Lower lobe of right lung (tissue), 2 donors: ENCODE measurements around the gene APOBEC3H. TPM values are rescaled to one million over a fixed set of nuclear protein-coding genes. Genes with fewer than 3 reads are reported as not detected.

Source experiments
- ATAC-seq, 2 donors: fragments of 200-7000 bp; cut with Tn5 transposase; one replicate each; pipeline ENCODE4 v1.9.1; 2020 to 2022; ENCODE audit warnings: mild to moderate bottlenecking in 2 of 2, moderate library complexity in 2 of 2
- DNase-seq: peaks from one replicate; pipeline ENCODE4 v3.0.0-alpha.2; 2020
- H3K27ac ChIP-seq: fragments of 200-600 bp; one replicate; pipeline ENCODE4 v1.8.0; 2022
- H3K27me3 ChIP-seq: fragments of 200-600 bp; one replicate; pipeline ENCODE4 v1.8.0; 2022; ENCODE audit warnings: low read depth
- H3K36me3 ChIP-seq: fragments of 200-600 bp; one replicate; pipeline ENCODE4 v1.8.0; 2022; ENCODE audit warnings: mild to moderate bottlenecking
- H3K4me1 ChIP-seq: fragments of 200-600 bp; one replicate; pipeline ENCODE4 v1.8.0; 2022
- H3K4me3 ChIP-seq: fragments of 200-600 bp; one replicate; pipeline ENCODE4 v1.8.0; 2022; ENCODE audit warnings: mild to moderate bottlenecking
- H3K9me3 ChIP-seq: fragments of 200-600 bp; one replicate; pipeline ENCODE4 v1.8.0; 2022
- intact Hi-C: fragments of 100-400 bp; cut with DNase I; formaldehyde crosslinking; loops from one replicate; pipeline ENCODE4 v1.11.0; 2022
- total RNA-seq: library from RNA; stranded (reverse); fragmentation: NEBNext Ultra II Directional; extraction: Animal tissue kit (Norgen Biotek cat#: 25700); gene quantifications from one replicate; pipeline ENCODE4 v1.2.1, GENCODE V29; 2021
- TF ChIP-seq, protein P1 (sequence below): fragments of 200-600 bp; IDR thresholded peaks from one replicate; pipeline ENCODE4 v1.8.0; 2022; ENCODE audit warnings: antibody characterized with exemption, mild to moderate bottlenecking
- donor health status: DM: no; HTN: yes; CAD: no; lungs with severe emphysema.

Gene APOBEC3H
- total RNA-seq, 1 donor from 2014 or later = 1.9 TPM

DNA sequence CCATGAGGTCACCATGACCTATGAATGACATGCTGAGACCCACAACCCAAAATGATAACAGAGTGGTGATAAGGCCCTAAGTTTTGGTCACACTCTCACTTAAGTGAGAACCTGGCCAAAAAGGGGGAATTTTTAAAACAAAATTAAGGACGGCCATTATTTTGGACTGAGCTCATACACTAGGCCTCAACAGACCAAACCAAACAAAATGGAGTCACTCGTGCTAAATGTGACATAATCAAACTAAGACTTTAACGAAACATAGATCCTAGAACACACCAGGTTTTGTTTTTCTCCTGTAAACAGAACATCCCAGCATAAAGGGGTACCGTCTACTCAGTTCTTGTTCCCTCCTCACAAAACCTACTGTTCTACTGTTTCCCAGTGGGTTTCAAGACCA lies 11.4 kb downstream of the APOBEC3H start:
- no peak for DNase-seq
- intact Hi-C loops = no loop called here
- H3K4me1 ChIP-seq = no peaks in the 10 kb centered on the region
- no peaks in the 10 kb centered on the region for H3K9me3 ChIP-seq
- TF ChIP-seq, protein P1, sequence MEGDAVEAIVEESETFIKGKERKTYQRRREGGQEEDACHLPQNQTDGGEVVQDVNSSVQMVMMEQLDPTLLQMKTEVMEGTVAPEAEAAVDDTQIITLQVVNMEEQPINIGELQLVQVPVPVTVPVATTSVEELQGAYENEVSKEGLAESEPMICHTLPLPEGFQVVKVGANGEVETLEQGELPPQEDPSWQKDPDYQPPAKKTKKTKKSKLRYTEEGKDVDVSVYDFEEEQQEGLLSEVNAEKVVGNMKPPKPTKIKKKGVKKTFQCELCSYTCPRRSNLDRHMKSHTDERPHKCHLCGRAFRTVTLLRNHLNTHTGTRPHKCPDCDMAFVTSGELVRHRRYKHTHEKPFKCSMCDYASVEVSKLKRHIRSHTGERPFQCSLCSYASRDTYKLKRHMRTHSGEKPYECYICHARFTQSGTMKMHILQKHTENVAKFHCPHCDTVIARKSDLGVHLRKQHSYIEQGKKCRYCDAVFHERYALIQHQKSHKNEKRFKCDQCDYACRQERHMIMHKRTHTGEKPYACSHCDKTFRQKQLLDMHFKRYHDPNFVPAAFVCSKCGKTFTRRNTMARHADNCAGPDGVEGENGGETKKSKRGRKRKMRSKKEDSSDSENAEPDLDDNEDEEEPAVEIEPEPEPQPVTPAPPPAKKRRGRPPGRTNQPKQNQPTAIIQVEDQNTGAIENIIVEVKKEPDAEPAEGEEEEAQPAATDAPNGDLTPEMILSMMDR = no peak
- H3K27ac ChIP-seq = no peak overlapping the region
- peaks cover 14% of the 10 kb centered on the region for H3K27me3 ChIP-seq
- no peaks in the 10 kb centered on the region for H3K36me3 ChIP-seq
- no peak for ATAC-seq
- no peak overlapping the region for H3K4me3 ChIP-seq

DNA sequence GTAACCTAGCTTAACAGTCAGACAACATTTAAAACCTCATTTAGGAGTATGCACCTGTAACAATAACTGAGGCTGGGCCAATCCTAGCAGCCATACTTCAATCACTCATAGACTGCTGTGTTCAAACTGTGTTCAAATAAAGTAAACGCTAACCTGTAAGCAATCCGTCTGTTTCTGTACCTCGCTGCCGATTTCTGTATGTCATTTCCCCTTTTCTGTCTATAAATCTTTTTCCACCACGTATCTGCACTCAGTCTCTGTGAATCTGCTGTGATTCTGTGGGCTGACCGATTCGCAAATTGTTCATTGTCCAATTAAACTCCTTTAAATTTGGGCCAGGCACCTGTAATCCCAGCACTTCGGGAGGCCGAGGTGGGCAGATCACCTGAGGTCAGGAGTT lies 12.3 kb downstream of the APOBEC3H start:
- intact Hi-C loops = no loop called here
- DNase-seq = no peak
- ATAC-seq = no peak

DNA sequence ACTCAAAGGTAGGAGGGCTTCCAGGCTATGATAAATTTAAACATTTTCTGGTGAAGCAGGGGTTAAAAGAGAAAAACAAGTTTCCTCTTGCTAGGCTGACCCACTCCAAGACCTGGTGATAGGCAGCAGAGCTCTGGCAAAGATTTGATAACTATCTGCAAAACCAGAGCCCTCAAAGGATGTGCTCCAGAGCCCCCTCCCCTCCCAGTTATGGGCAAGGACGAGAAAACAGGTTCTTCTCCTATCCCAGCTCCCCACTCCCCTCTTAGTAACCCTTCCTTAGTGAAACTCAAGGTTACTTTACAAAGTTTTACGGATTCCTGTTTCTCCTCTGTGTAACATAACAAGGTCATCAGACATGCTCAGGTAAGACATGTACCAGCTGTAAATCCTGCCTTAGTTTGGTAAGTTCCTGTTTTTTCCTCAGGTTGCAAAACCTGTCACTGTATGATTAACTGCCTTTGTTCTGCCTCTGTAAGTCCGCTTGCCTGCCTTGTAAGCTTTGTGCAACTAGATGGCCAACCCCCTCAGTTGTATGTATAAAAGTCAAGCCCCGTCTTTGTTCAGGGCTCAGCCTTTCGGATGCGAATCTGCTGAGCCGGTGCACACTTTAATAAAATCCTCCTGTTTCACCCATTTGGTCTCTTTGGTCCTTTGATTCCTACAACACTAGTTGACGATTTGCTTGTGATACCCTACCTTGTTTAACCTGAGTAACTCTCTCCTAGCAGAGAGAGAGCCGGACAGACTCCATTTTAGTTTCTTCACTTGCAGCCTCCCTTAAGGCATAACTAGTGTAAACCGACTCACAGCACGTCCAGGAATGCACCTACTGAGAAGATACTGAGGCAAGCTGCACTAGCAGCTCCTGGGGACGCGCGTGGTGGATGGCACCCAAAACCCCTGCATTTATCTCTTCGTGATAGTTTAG lies 13.9 kb downstream of the APOBEC3H start:
- intact Hi-C loops = no loop called here
- TF ChIP-seq, protein P1 = no peak
- H3K27me3 ChIP-seq = peaks cover 19% of the 10 kb centered on the region
- no peak overlapping the region for H3K4me3 ChIP-seq
- H3K36me3 ChIP-seq = no peaks in the 10 kb centered on the region
- no peaks in the 10 kb centered on the region for H3K9me3 ChIP-seq
- DNase-seq (no peak), ATAC-seq (no peak)
- no peak overlapping the region for H3K27ac ChIP-seq
- H3K4me1 ChIP-seq = no peaks in the 10 kb centered on the region

More for the DNA sequence above, 12.3 kb downstream of the APOBEC3H start:
- H3K4me1 ChIP-seq = no peaks in the 10 kb centered on the region
- H3K27ac ChIP-seq = no peak overlapping the region
- H3K4me3 ChIP-seq = no peak overlapping the region
- TF ChIP-seq, protein P1 = no peak
- H3K27me3 ChIP-seq = peaks cover 19% of the 10 kb centered on the region
- no peaks in the 10 kb centered on the region for H3K9me3 ChIP-seq
- no peaks in the 10 kb centered on the region for H3K36me3 ChIP-seq

DNA sequence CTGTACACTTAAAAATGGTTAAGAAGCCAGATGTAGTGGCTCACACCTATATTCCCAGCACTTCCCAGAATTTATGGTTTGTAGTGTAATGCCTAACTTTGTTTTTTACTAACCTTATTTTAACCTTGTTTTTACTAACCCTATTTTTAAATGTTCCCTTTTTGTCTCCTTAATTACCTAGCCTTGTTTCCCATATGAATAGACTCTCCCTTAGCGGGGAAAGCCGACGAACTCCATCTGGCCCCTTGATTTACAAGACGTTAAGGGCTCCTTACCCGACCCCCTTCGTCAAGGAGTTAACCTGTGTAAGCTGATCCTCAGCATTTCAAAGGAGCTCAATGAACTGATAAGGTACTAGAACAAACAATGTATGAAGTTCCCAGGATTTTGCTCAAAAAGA lies 17.1 kb downstream of the APOBEC3H start:
- peaks cover 23% of the 10 kb centered on the region for H3K27me3 ChIP-seq
- peak; percentile 12 for DNase-seq
- H3K4me1 ChIP-seq = no peaks in the 10 kb centered on the region
- no peak overlapping the region for H3K4me3 ChIP-seq
- H3K9me3 ChIP-seq = no peaks in the 10 kb centered on the region
- no peak overlapping the region for H3K27ac ChIP-seq
- TF ChIP-seq, protein P1 = no peak
- intact Hi-C loops = no loop called here
- H3K36me3 ChIP-seq = no peaks in the 10 kb centered on the region
- ATAC-seq = no peak

DNA sequence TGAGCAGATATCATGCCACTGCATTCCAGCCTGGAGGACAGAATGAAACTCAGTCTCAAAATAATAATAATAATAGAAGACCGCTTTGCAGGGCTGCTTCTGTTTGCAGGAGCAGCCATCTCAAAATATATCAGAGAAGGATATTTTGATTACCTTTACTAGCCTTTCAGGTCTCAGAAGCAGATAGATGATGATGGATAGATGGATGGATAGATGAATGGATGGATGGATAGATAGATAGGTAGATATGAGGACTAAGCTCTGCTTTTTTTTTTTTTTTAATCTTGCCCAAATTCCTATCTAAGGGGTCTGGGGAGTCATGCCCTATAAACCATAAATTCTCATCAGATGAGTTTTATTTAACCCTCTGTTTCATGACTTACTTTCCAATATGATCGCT lies 18.5 kb downstream of the APOBEC3H start:
- TF ChIP-seq, protein P1 = no peak
- Histone ChIP-seq H3K4me1 (no peaks in the 10 kb centered on the region), H3K4me3 (no peak overlapping the region), H3K27me3 (peaks cover 22% of the 10 kb centered on the region), H3K36me3 (no peaks in the 10 kb centered on the region), H3K27ac (no peak overlapping the region), H3K9me3 (no peaks in the 10 kb centered on the region)
- intact Hi-C loops = no loop called here
- ATAC-seq = no peak
- DNase-seq = no peak
